ENCODE results near the gene GLYR1.
"Not testable (repeated sequence)": the region's sequence is repeated elsewhere in the genome, so short reads cannot be mapped to it uniquely, and the experiment has no call there.

Gene GLYR1

GRCh38 chr16:4785758-4786433 lies 61.2 kb downstream of the GLYR1 start:
- DNase-seq: no peak

- not testable (repeated sequence) for DNase-seq
These were observed 62.6 kb downstream of the GLYR1 start for GRCh38 chr16:4784444-4784987.

- DNase-seq: no peak
These were observed 63.1 kb downstream of the GLYR1 start for GRCh38 chr16:4783951-4784336.

- no peak for DNase-seq
These were observed 63.7 kb downstream of the GLYR1 start for GRCh38 chr16:4783251-4783950.

- no peak for DNase-seq
These were observed 66.9 kb downstream of the GLYR1 start for GRCh38 chr16:4780235-4780634.

GRCh38 chr16:4778050-4778392 lies 69.1 kb downstream of the GLYR1 start:
- no peak for DNase-seq

- no peak for DNase-seq
These were observed 69.6 kb downstream of the GLYR1 start for GRCh38 chr16:4777339-4778049.

- no peak for DNase-seq
These were observed 70.9 kb downstream of the GLYR1 start for GRCh38 chr16:4776141-4776705.

GRCh38 chr16:4775005-4775404 lies 72.1 kb downstream of the GLYR1 start:
- DNase-seq: no peak

- DNase-seq: no peak
These were observed 74.7 kb downstream of the GLYR1 start for GRCh38 chr16:4772351-4772750.

GRCh38 chr16:4771646-4772045 lies 75.4 kb downstream of the GLYR1 start:
- DNase-seq: no peak

GRCh38 chr16:4769306-4769638 lies 77.8 kb downstream of the GLYR1 start:
- no peak for DNase-seq

- peak; percentile 89 for DNase-seq
These were observed 78.4 kb downstream of the GLYR1 start for GRCh38 chr16:4768549-4769305.

- DNase-seq: no peak
These were observed 79.1 kb downstream of the GLYR1 start for GRCh38 chr16:4767872-4768548.

- peak; percentile 91 for DNase-seq
These were observed 80.0 kb downstream of the GLYR1 start, which contains the start of gene ZNF500 for GRCh38 chr16:4766875-4767628. Gene ZNF500, minus strand, starts transcription at chr16:4767162. Its CDS starts 1,184 bp downstream, at chr16:4765978.

- DNase-seq: no peak
These were observed 81.3 kb downstream of the GLYR1 start for GRCh38 chr16:4765511-4766474.

GRCh38 chr16:4763791-4764190 lies 83.3 kb downstream of the GLYR1 start:
- DNase-seq: no peak

GRCh38 chr16:4762205-4762604 lies 84.9 kb downstream of the GLYR1 start:
- DNase-seq: no peak

- no peak for DNase-seq
These were observed 86.7 kb downstream of the GLYR1 start for GRCh38 chr16:4760221-4760910.

GRCh38 chr16:4755687-4756086 lies 91.4 kb downstream of the GLYR1 start:
- DNase-seq: no peak

All from DMS 273 treated with DMSO at 0.1 percent for 48 hours (cell line).